Body of pancreas (tissue), 2 donors: Measurements from ENCODE around the gene CCDC66. TPM values are rescaled to one million over a fixed set of nuclear protein-coding genes. Genes with fewer than 3 reads are reported as not detected.

ENCODE experiments used
- total RNA-seq, 2 donors: library from RNA; depleted of rRNA; stranded (reverse); fragments of >200 nt; gene quantifications; one replicate each; pipeline ENCODE4 v1.1.0, GENCODE V29; 2016

CCDC66 gene
- total RNA-seq, 2 donors from 2014 or later = 28.0 to 43.8 TPM

Other genes with a start within 250 kb of the CCDC66 start
- gene ERC2, start 88.7 kb upstream of the CCDC66 start, total RNA-seq = 1 to 10 TPM; 4.0 to 4.7 TPM
- gene TASOR, start 126.1 kb downstream of the CCDC66 start, total RNA-seq = 10 to 100 TPM; 28.7 to 55.0 TPM
- 10 to 100 TPM; 27.4 to 38.7 TPM for gene ARHGEF3, start 244.8 kb downstream of the CCDC66 start, total RNA-seq